WTC11 (cell line): ENCODE results near the gene FBN2. TPM values are rescaled to one million over a fixed set of nuclear protein-coding genes. Genes with fewer than 3 reads are reported as not detected.

Source experiments
- ATAC-seq: fragments of 200-7000 bp; cut with Tn5 transposase; 2 replicates; pipeline ENCODE4 v1.10.0; 2021; ENCODE audit warnings: mild to moderate bottlenecking, moderate library complexity
- CTCF ChIA-PET: fragments of 300-600 bp; sonication (Branson Sonifier 250); formaldehyde crosslinking; loops from one replicate; lab custom pipeline; 2021; ENCODE audit warnings: antibody characterized with exemption; lab: Charles Lee
- POLR2A ChIA-PET: fragments of 350-600 bp; sonication (Branson Sonifier 250); formaldehyde crosslinking; loops from one replicate; lab custom pipeline; 2021; ENCODE audit warnings: antibody characterized with exemption; lab: Charles Lee
- DNase-seq: peaks from one replicate; pipeline ENCODE4 v3.0.0; 2021; ENCODE audit warnings: low spot score
- H3K27ac Mint-ChIP-seq: 2 replicates; pipeline ENCODE4 v1.8.0; 2021; ENCODE audit warnings: mixed read lengths
- H3K27me3 Mint-ChIP-seq: 2 replicates; pipeline ENCODE4 v1.8.0; 2021; ENCODE audit warnings: low read depth, mild to moderate bottlenecking, moderate library complexity, mixed read lengths
- H3K36me3 Mint-ChIP-seq: 2 replicates; pipeline ENCODE4 v1.8.0; 2021; ENCODE audit warnings: mixed read lengths
- H3K4me1 Mint-ChIP-seq: 2 replicates; pipeline ENCODE4 v1.8.0; 2022; ENCODE audit warnings: mixed read lengths
- H3K4me3 Mint-ChIP-seq: 2 replicates; pipeline ENCODE4 v1.8.0; 2021; ENCODE audit warnings: mild to moderate bottlenecking, moderate library complexity, mixed read lengths
- H3K9me3 Mint-ChIP-seq: 2 replicates; pipeline ENCODE4 v1.8.0; 2021; ENCODE audit warnings: mixed read lengths
- ATF2 ChIP-seq: sonication (generic); formaldehyde crosslinking; IDR thresholded peaks from 2 replicates; pipeline ENCODE4 v1.8.1; 2022; ENCODE audit warnings: low read depth, missing genetic modification reagents, borderline replicate concordance
- CBFB ChIP-seq: sonication (generic); formaldehyde crosslinking; IDR thresholded peaks from 2 replicates; pipeline ENCODE4 v1.8.1; 2022; ENCODE audit warnings: mild to moderate bottlenecking, low read depth, missing genetic modification reagents
- CREB1 ChIP-seq: sonication (generic); formaldehyde crosslinking; IDR thresholded peaks from 2 replicates; pipeline ENCODE4 v1.8.0; 2023; ENCODE audit warnings: mild to moderate bottlenecking, missing genetic modification reagents
- ESRRA ChIP-seq: sonication (generic); formaldehyde crosslinking; IDR thresholded peaks from 2 replicates; pipeline ENCODE4 v1.8.1; 2022; ENCODE audit warnings: mild to moderate bottlenecking, missing genetic modification reagents, borderline replicate concordance
- FOXP4 ChIP-seq: sonication (generic); formaldehyde crosslinking; IDR thresholded peaks from 2 replicates; pipeline ENCODE4 v1.8.0; 2022; ENCODE audit warnings: mild to moderate bottlenecking, missing genetic modification reagents
- KAT7 ChIP-seq: sonication (generic); formaldehyde crosslinking; IDR thresholded peaks from 2 replicates; pipeline ENCODE4 v1.8.1; 2023; ENCODE audit warnings: missing genetic modification reagents, mild to moderate bottlenecking, borderline replicate concordance
- OVOL2 ChIP-seq: fragments of 250-450 bp; sonication (Bioruptor Pico); IDR thresholded peaks from 2 replicates; pipeline ENCODE4 v1.9.0; 2021; ENCODE audit warnings: mild to moderate bottlenecking, borderline replicate concordance
- PRDM15 ChIP-seq: sonication (generic); formaldehyde crosslinking; IDR thresholded peaks from 2 replicates; pipeline ENCODE4 v1.8.0; 2022; ENCODE audit warnings: missing genetic modification reagents
- SOX15 ChIP-seq: fragments of 250-450 bp; sonication (Bioruptor Pico); IDR thresholded peaks from 2 replicates; pipeline ENCODE4 v1.9.0; 2021; ENCODE audit warnings: mild to moderate bottlenecking
- TP53 ChIP-seq: sonication (generic); formaldehyde crosslinking; IDR thresholded peaks from 2 replicates; pipeline ENCODE4 v1.8.1; 2023; ENCODE audit warnings: mild to moderate bottlenecking, missing genetic modification reagents
- ZBTB21 ChIP-seq: sonication (generic); formaldehyde crosslinking; IDR thresholded peaks from 2 replicates; pipeline ENCODE4 v1.8.1; 2023; ENCODE audit warnings: mild to moderate bottlenecking, missing genetic modification reagents, borderline replicate concordance
- ZMAT4 ChIP-seq: fragments of 250-450 bp; sonication (Bioruptor Pico); IDR thresholded peaks from 2 replicates; pipeline ENCODE4 v1.9.0; 2021; ENCODE audit warnings: mild to moderate bottlenecking
- ZNF121 ChIP-seq: sonication (generic); formaldehyde crosslinking; IDR thresholded peaks from 2 replicates; pipeline ENCODE4 v1.8.0; 2023; ENCODE audit warnings: missing genetic modification reagents
- ZNF423 ChIP-seq: fragments of 250-450 bp; sonication (Bioruptor Pico); IDR thresholded peaks from 2 replicates; pipeline ENCODE4 v2.1.2; 2022; ENCODE audit warnings: mild to moderate bottlenecking, moderate library complexity
- total RNA-seq: library from RNA; stranded (reverse); gene quantifications from 3 replicates; pipeline ENCODE4 v1.2.3, GENCODE V29; 2021
- TF ChIP-seq, protein P1 (sequence below): sonication (generic); formaldehyde crosslinking; IDR thresholded peaks from 2 replicates; pipeline ENCODE4 v1.8.1; 2023; ENCODE audit warnings: mild to moderate bottlenecking, moderate library complexity, missing genetic modification reagents
- TF ChIP-seq, protein P2 (sequence below): sonication (generic); formaldehyde crosslinking; IDR thresholded peaks from 2 replicates; pipeline ENCODE4 v1.8.1; 2022; ENCODE audit warnings: mild to moderate bottlenecking, missing genetic modification reagents, moderate library complexity, borderline replicate concordance
- TF ChIP-seq, protein P3 (sequence below): sonication (generic); formaldehyde crosslinking; IDR thresholded peaks from 2 replicates; pipeline ENCODE4 v1.8.1; 2023; ENCODE audit warnings: mild to moderate bottlenecking, missing genetic modification reagents, moderate library complexity
- TF ChIP-seq, protein P4 (sequence below): fragments of 250-450 bp; sonication (Bioruptor Pico); IDR thresholded peaks from 2 replicates; pipeline ENCODE4 v1.9.0; 2021; ENCODE audit warnings: mild to moderate bottlenecking, borderline replicate concordance
- TF ChIP-seq, protein P5 (sequence below): fragments of 250-450 bp; sonication (Bioruptor Pico); IDR thresholded peaks from 2 replicates; pipeline ENCODE4 v1.9.0; 2021; ENCODE audit warnings: moderate library complexity, mild to moderate bottlenecking, inconsistent platforms, borderline replicate concordance

FBN2 gene
- total RNA-seq, 1 experiment from 2014 or later = 56.7 TPM

DNA sequence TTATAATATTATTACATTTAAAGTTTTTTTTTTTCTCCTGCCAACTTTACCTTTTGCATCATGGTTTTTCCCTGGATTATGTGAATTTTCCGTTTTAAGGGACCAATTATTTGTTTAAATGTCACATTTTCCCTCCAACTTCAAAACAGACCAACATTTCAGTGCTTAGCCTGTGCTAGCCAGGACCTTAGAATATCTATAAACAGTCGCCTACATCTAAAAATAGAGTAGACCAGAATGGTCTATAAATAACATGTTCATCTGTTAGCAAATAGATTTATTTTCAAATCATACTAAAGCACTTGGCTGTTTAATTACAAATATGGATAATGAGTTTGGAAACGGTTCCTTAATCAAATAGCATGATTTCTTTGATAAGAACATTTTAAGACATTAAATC lies 192.0 kb downstream of the FBN2 start:
- POLR2A ChIA-PET = no interaction called here
- CTCF ChIA-PET = no interaction called here
- H3K36me3 Mint-ChIP-seq = peaks cover 28% of the 10 kb centered on the region
- ATAC-seq (no peak), DNase-seq (no peak)
- no peak for TF ChIP-seq ESRRA (CRISPR knock-in tag)
- TF ChIP-seq ZMAT4 (CRISPR knock-in tag) = no peak
- TF ChIP-seq PRDM15 (CRISPR knock-in tag) = no peak
- TF ChIP-seq ZNF423 = no peak
- no peak for TF ChIP-seq ZNF121 (CRISPR knock-in tag)
- TF ChIP-seq, protein P1, sequence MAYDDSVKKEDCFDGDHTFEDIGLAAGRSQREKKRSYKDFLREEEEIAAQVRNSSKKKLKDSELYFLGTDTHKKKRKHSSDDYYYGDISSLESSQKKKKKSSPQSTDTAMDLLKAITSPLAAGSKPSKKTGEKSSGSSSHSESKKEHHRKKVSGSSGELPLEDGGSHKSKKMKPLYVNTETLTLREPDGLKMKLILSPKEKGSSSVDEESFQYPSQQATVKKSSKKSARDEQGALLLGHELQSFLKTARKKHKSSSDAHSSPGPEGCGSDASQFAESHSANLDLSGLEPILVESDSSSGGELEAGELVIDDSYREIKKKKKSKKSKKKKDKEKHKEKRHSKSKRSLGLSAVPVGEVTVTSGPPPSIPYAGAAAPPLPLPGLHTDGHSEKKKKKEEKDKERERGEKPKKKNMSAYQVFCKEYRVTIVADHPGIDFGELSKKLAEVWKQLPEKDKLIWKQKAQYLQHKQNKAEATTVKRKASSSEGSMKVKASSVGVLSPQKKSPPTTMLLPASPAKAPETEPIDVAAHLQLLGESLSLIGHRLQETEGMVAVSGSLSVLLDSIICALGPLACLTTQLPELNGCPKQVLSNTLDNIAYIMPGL (CRISPR knock-in tag) = no peak
- TF ChIP-seq FOXP4 = no peak
- TF ChIP-seq KAT7 (CRISPR knock-in tag) = no peak
- no peak for TF ChIP-seq TP53 (CRISPR knock-in tag)
- no peak for TF ChIP-seq ZBTB21
- TF ChIP-seq ATF2 (CRISPR knock-in tag) = no peak
- TF ChIP-seq, protein P2, sequence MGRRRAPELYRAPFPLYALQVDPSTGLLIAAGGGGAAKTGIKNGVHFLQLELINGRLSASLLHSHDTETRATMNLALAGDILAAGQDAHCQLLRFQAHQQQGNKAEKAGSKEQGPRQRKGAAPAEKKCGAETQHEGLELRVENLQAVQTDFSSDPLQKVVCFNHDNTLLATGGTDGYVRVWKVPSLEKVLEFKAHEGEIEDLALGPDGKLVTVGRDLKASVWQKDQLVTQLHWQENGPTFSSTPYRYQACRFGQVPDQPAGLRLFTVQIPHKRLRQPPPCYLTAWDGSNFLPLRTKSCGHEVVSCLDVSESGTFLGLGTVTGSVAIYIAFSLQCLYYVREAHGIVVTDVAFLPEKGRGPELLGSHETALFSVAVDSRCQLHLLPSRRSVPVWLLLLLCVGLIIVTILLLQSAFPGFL (CRISPR knock-in tag) = no peak
- no peak for TF ChIP-seq CREB1 (CRISPR knock-in tag)
- TF ChIP-seq CBFB (CRISPR knock-in tag) = no peak
- TF ChIP-seq OVOL2 = no peak
- TF ChIP-seq, protein P3, sequence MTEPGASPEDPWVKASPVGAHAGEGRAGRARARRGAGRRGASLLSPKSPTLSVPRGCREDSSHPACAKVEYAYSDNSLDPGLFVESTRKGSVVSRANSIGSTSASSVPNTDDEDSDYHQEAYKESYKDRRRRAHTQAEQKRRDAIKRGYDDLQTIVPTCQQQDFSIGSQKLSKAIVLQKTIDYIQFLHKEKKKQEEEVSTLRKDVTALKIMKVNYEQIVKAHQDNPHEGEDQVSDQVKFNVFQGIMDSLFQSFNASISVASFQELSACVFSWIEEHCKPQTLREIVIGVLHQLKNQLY (CRISPR knock-in tag) = no peak
- TF ChIP-seq, protein P4, sequence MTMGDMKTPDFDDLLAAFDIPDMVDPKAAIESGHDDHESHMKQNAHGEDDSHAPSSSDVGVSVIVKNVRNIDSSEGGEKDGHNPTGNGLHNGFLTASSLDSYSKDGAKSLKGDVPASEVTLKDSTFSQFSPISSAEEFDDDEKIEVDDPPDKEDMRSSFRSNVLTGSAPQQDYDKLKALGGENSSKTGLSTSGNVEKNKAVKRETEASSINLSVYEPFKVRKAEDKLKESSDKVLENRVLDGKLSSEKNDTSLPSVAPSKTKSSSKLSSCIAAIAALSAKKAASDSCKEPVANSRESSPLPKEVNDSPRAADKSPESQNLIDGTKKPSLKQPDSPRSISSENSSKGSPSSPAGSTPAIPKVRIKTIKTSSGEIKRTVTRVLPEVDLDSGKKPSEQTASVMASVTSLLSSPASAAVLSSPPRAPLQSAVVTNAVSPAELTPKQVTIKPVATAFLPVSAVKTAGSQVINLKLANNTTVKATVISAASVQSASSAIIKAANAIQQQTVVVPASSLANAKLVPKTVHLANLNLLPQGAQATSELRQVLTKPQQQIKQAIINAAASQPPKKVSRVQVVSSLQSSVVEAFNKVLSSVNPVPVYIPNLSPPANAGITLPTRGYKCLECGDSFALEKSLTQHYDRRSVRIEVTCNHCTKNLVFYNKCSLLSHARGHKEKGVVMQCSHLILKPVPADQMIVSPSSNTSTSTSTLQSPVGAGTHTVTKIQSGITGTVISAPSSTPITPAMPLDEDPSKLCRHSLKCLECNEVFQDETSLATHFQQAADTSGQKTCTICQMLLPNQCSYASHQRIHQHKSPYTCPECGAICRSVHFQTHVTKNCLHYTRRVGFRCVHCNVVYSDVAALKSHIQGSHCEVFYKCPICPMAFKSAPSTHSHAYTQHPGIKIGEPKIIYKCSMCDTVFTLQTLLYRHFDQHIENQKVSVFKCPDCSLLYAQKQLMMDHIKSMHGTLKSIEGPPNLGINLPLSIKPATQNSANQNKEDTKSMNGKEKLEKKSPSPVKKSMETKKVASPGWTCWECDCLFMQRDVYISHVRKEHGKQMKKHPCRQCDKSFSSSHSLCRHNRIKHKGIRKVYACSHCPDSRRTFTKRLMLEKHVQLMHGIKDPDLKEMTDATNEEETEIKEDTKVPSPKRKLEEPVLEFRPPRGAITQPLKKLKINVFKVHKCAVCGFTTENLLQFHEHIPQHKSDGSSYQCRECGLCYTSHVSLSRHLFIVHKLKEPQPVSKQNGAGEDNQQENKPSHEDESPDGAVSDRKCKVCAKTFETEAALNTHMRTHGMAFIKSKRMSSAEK = no peak
- TF ChIP-seq, protein P5, sequence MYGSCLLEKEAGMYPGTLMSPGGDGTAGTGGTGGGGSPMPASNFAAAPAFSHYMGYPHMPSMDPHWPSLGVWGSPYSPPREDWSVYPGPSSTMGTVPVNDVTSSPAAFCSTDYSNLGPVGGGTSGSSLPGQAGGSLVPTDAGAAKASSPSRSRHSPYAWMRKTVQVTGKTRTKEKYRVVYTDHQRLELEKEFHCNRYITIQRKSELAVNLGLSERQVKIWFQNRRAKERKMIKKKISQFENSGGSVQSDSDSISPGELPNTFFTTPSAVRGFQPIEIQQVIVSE (CRISPR knock-in tag) = no peak
- TF ChIP-seq SOX15 (CRISPR knock-in tag) = no peak
- no peaks in the 10 kb centered on the region for H3K9me3 Mint-ChIP-seq
- no peak overlapping the region for H3K4me3 Mint-ChIP-seq
- no peak overlapping the region for H3K27ac Mint-ChIP-seq
- 0 out of 2 replicates have a peak, but pooled peaks cover 2% of the 10 kb centered on the region for H3K4me1 Mint-ChIP-seq
- H3K27me3 Mint-ChIP-seq = no peaks in the 10 kb centered on the region
